Panc1 (cell line): ENCODE measurements around the gene IDNK. TPM values are rescaled to one million over a fixed set of nuclear protein-coding genes. Genes with fewer than 3 reads are reported as not detected.

ENCODE experiments used
- ATAC-seq: fragments of 200-7000 bp; cut with Tn5 transposase; 2 replicates; pipeline ENCODE4 v1.9.1; 2020; ENCODE audit warnings: mild to moderate bottlenecking, moderate library complexity
- BruUV-seq: library from RNA; stranded (reverse); fragments of 400-500 nt; replicated peaks from 2 replicates; lab custom pipeline; 2021; lab: Mats Ljungman, UMichigan
- CTCF ChIA-PET: fragments of 300-600 bp; sonication (Branson Sonifier 250); formaldehyde crosslinking; loops from one replicate; lab custom pipeline; 2022; ENCODE audit warnings: antibody characterized with exemption; lab: Charles Lee
- POLR2A ChIA-PET: fragments of 300-600 bp; sonication (Branson Sonifier 250); formaldehyde crosslinking; loops from one replicate; lab custom pipeline; 2022; ENCODE audit warnings: antibody characterized with exemption; lab: Charles Lee
- DNase-seq: peaks from one replicate; pipeline ENCODE4 v3.0.0-alpha.2; 2010; ENCODE audit warnings: low read depth, low spot score
- H3K27ac ChIP-seq: 2 replicates; pipeline ENCODE4 v1.5.1; 2011; ENCODE audit warnings: mild to moderate bottlenecking, low read length, inconsistent platforms
- H3K27me3 ChIP-seq: fragments of 200-500 bp; sonication (Bioruptor generic); 2 replicates; pipeline ENCODE4 v1.6.0; 2014; ENCODE audit warnings: low read length, inconsistent platforms; ENCODE audit not compliant: control insufficient read depth, insufficient read depth
- H3K36me3 ChIP-seq: fragments of 200-500 bp; sonication (Bioruptor generic); 2 replicates; pipeline ENCODE4 v1.5.1; 2014; ENCODE audit warnings: inconsistent platforms, mild to moderate bottlenecking, low read length, moderate library complexity; ENCODE audit not compliant: control insufficient read depth, insufficient read depth
- H3K4me1 ChIP-seq: 2 replicates; pipeline ENCODE4 v1.5.1; 2011; ENCODE audit warnings: inconsistent platforms, mild to moderate bottlenecking, low read length, moderate library complexity; ENCODE audit not compliant: control insufficient read depth, insufficient read depth
- H3K4me3 ChIP-seq, 2 experiments: 2 replicates each; pipeline ENCODE4 v1.5.1; 2011 to 2012; ENCODE audit warnings: low read depth in 2 of 2, low read length in 2 of 2, mild to moderate bottlenecking in 2 of 2, inconsistent platforms in 1 of 2, moderate library complexity in 1 of 2
- H3K9me3 ChIP-seq: fragments of 200-500 bp; sonication (Bioruptor generic); 2 replicates; pipeline ENCODE4 v1.5.1; 2014; ENCODE audit warnings: low read depth, mild to moderate bottlenecking, inconsistent platforms, low read length, moderate library complexity; ENCODE audit not compliant: control insufficient read depth, insufficient read depth
- CTCF ChIP-seq: fragments of 450-650 bp; IDR thresholded peaks from 2 replicates; pipeline ENCODE4 v1.5.1; 2017; ENCODE audit warnings: mild to moderate bottlenecking
- POLR2AphosphoS5 ChIP-seq: IDR thresholded peaks from 2 replicates; pipeline ENCODE4 v1.6.1; 2012; ENCODE audit warnings: mild to moderate bottlenecking, low read depth, low read length, moderate library complexity
- REST ChIP-seq, 2 experiments: IDR thresholded peaks; 2 replicates each; pipeline ENCODE4 v1.6.1; 2011 to 2012; ENCODE audit warnings: low read depth in 2 of 2, control low read depth in 1 of 2, low read length in 1 of 2, mild to moderate bottlenecking in 1 of 2, moderate library complexity in 1 of 2; ENCODE audit not compliant: insufficient read depth in 1 of 2
- SIN3A ChIP-seq: IDR thresholded peaks from 2 replicates; pipeline ENCODE4 v1.6.1; 2012; ENCODE audit warnings: low read depth, mild to moderate bottlenecking, low read length, moderate library complexity, borderline replicate concordance; ENCODE audit not compliant: insufficient read depth
- TCF7L2 ChIP-seq: IDR thresholded peaks from 2 replicates; pipeline ENCODE4 v1.6.1; 2011; ENCODE audit warnings: mild to moderate bottlenecking, low read depth, low read length, inconsistent platforms
- in situ Hi-C: cut with HindIII; loops from 2 replicates; pipeline ENCODE4 v1.10.0; 2016; ENCODE audit warnings: low sequenced_read_pairs, low pct_unique_long_range_greater_than_20kb
- intact Hi-C: fragments of 100-400 bp; cut with micrococcal nuclease; formaldehyde crosslinking; loops from one replicate; pipeline ENCODE4 v1.10.0; 2022; ENCODE audit not compliant: unreplicated experiment
- total RNA-seq: library from RNA; stranded (reverse); gene quantifications from one replicate; pipeline ENCODE4 v1.2.1, GENCODE V29; 2021; ENCODE audit not compliant: unreplicated experiment

Gene IDNK
- total RNA-seq, 1 experiment from 2014 or later = 1.9 TPM

- no peak overlapping the region for H3K27ac ChIP-seq
- BruUV-seq = no TSS peak
- TF ChIP-seq REST (IDR thresholded peaks at IDR 0.05; ENCODE audit: insufficient read depth in 1 of 2, low read depth in 2 of 2, low read length in 1 of 2) = no peak
- TF ChIP-seq POLR2AphosphoS5 = no peak
- TF ChIP-seq SIN3A = no peak
- no peak for TF ChIP-seq TCF7L2
- no peak for TF ChIP-seq CTCF
- H3K36me3 ChIP-seq = no peaks in the 10 kb centered on the region
- intact Hi-C loops = no loop called here
- H3K27me3 ChIP-seq = no peaks in the 10 kb centered on the region
- CTCF ChIA-PET = no interaction called here
- POLR2A ChIA-PET = interaction anchor here (0.6 kb wide), 1 partner anchor 8 kb away, joined by 5 read pairs; no protein-coding TSS in a partner anchor
- no peak for ATAC-seq
- no peak overlapping the region for H3K4me3 ChIP-seq
- in situ Hi-C loops = no loop called here
- DNase-seq = no peak
- no peaks in the 10 kb centered on the region for H3K9me3 ChIP-seq
- H3K4me1 ChIP-seq = no peaks in the 10 kb centered on the region; the same call in 1 of the 2 replicates
Measured at GRCh38 chr9:83688921-83689320, 66.0 kb downstream of the IDNK start.

GRCh38 chr9:83691492-83691891 lies 68.5 kb downstream of the IDNK start:
- TF ChIP-seq SIN3A (no peak), POLR2AphosphoS5 (no peak), REST (IDR thresholded peaks at IDR 0.05; ENCODE audit: insufficient read depth in 1 of 2, low read depth in 2 of 2, low read length in 1 of 2) (no peak), CTCF (no peak), TCF7L2 (no peak)
- CTCF ChIA-PET = no interaction called here
- Histone ChIP-seq H3K36me3 (no peaks in the 10 kb centered on the region), H3K4me3 (no peak overlapping the region), H3K27ac (no peak overlapping the region), H3K4me1 (no peaks in the 10 kb centered on the region; the same call in 1 of the 2 replicates), H3K9me3 (no peaks in the 10 kb centered on the region), H3K27me3 (no peaks in the 10 kb centered on the region)
- ATAC-seq (no peak), DNase-seq (no peak)
- no TSS peak for BruUV-seq
- in situ Hi-C loops (no loop called here), intact Hi-C loops (no loop called here)
- POLR2A ChIA-PET = no interaction called here
